HepG2 (cell line): ENCODE measurements around the gene CSNK2A1. TPM values are rescaled to one million over a fixed set of nuclear protein-coding genes. Genes with fewer than 3 reads are reported as not detected.

Experiments used
- ATAC-seq: fragments of 200-7000 bp; cut with Tn5 transposase; 3 replicates; pipeline ENCODE4 v1.9.1; 2020; ENCODE audit warnings: mild to moderate bottlenecking, moderate library complexity
- BruUV-seq: library from RNA; stranded (reverse); fragments of 400-500 nt; replicated peaks from 2 replicates; lab custom pipeline; 2021; lab: Mats Ljungman, UMichigan
- CTCF ChIA-PET: fragments of 300-600 bp; formaldehyde crosslinking; extraction: SDS; loops from one replicate; lab custom pipeline; 2021; ENCODE audit warnings: low total read pairs, inconsistent platforms, low intra/inter-chr PET ratio; lab: Yijun Ruan, JAX
- POLR2A ChIA-PET: fragments of 350-600 bp; sonication (Branson Sonifier 250); formaldehyde crosslinking; loops from one replicate; lab custom pipeline; 2020; ENCODE audit warnings: antibody characterized with exemption, inconsistent platforms; lab: Yijun Ruan, JAX
- DNase-seq: peaks from one replicate; pipeline ENCODE4 v3.0.0-alpha.2; 2015; ENCODE audit warnings: low spot score
- FAIRE-seq: peaks from 3 replicates; lab custom pipeline; 2011; peaks lifted over from hg19 to GRCh38; lab: Jason Lieb, UNC
- H2AFZ ChIP-seq: one replicate; pipeline ENCODE4 v1.6.1; 2011; ENCODE audit warnings: low read length, inconsistent platforms
- H3K27ac ChIP-seq: fragments of 300-600 bp; 3 replicates; pipeline ENCODE4 v1.8.0; 2011; ENCODE audit warnings: mixed run types, mild to moderate bottlenecking, mixed read lengths, low read length, inconsistent platforms; ENCODE audit not compliant: insufficient read depth; ENCODE audit errors: extremely low read length
- H3K27me3 ChIP-seq, 2 experiments: fragments of 200-600 bp in 1 of 2; 2 replicates in 1 of 2; 3 replicates in 1 of 2; pipeline versions ENCODE4 v1.6.0 to v1.8.0; 2011; ENCODE audit warnings: low read length in 2 of 2, mild to moderate bottlenecking in 2 of 2, moderate library complexity in 2 of 2, inconsistent platforms in 1 of 2; ENCODE audit not compliant: insufficient read depth in 2 of 2, control insufficient read depth in 1 of 2
- H3K36me3 ChIP-seq, 2 experiments: fragments of 200-600 bp in 1 of 2; replicated peaks in 1 of 2; 2 replicates in 1 of 2; 3 replicates in 1 of 2; pipeline versions ENCODE4 v1.5.1 to v1.8.0; 2011; ENCODE audit warnings: low read length in 2 of 2, inconsistent platforms in 1 of 2; ENCODE audit not compliant: insufficient read depth in 2 of 2, control insufficient read depth in 1 of 2
- H3K4me1 ChIP-seq: 2 replicates; pipeline ENCODE4 v1.5.1; 2012; ENCODE audit warnings: low read length, inconsistent platforms; ENCODE audit not compliant: insufficient read depth
- H3K4me2 ChIP-seq: 2 replicates; pipeline ENCODE4 v1.6.0; 2011; ENCODE audit warnings: low read depth, low read length, inconsistent platforms
- H3K4me3 ChIP-seq, 3 experiments: fragments of 200-600 bp in 1 of 3; sonication (generic), shearing (Covaris generic) in 1 of 3; replicated peaks in 1 of 3; 2 replicates each; pipeline ENCODE4 v1.5.1; 2011 to 2016; ENCODE audit warnings: low read length in 3 of 3, inconsistent platforms in 2 of 3, low read depth in 2 of 3, mild to moderate bottlenecking in 2 of 3, control low read depth in 1 of 3, mixed read lengths in 1 of 3; ENCODE audit not compliant: insufficient read depth in 1 of 3
- H3K79me2 ChIP-seq: one replicate; pipeline ENCODE4 v1.6.1; 2011; ENCODE audit warnings: low read length, inconsistent platforms; ENCODE audit not compliant: insufficient read depth
- H3K9ac ChIP-seq: 2 replicates; pipeline ENCODE4 v1.6.0; 2011; ENCODE audit warnings: mild to moderate bottlenecking, low read depth, low read length, inconsistent platforms; ENCODE audit not compliant: insufficient read depth
- H3K9me3 ChIP-seq: 2 replicates; pipeline ENCODE4 v1.5.1; 2012; ENCODE audit warnings: mild to moderate bottlenecking, low read length
- H4K20me1 ChIP-seq: 2 replicates; pipeline ENCODE4 v1.6.0; 2011; ENCODE audit warnings: inconsistent platforms, mild to moderate bottlenecking, low read length, moderate library complexity; ENCODE audit not compliant: insufficient read depth
- BRCA1 ChIP-seq: sonication (generic); formaldehyde crosslinking; IDR thresholded peaks from 2 replicates; pipeline ENCODE4 v1.4.0; 2020; ENCODE audit warnings: missing genetic modification reagents
- GATAD1 ChIP-seq: IDR thresholded peaks from 2 replicates; pipeline ENCODE4 v1.6.1; 2016; ENCODE audit warnings: missing genetic modification reagents, missing compliant biosample characterization
- HNRNPUL1 ChIP-seq: fragments of 200-400 bp; formaldehyde crosslinking; IDR thresholded peaks from 2 replicates; pipeline ENCODE4 v1.6.1; 2017; ENCODE audit warnings: low read depth, mild to moderate bottlenecking, low read length, moderate library complexity
- ZBTB3 ChIP-seq: sonication (generic); formaldehyde crosslinking; IDR thresholded peaks from 2 replicates; pipeline ENCODE4 v1.4.0; 2020; ENCODE audit warnings: low read depth, mild to moderate bottlenecking, moderate library complexity, missing genetic modification reagents, borderline replicate concordance
- ZNF234 ChIP-seq: sonication (generic); formaldehyde crosslinking; conservative IDR thresholded peaks from 2 replicates; pipeline ENCODE4 v1.5.1; 2020; ENCODE audit warnings: mild to moderate bottlenecking, missing genetic modification reagents
- ZNF879 ChIP-seq: sonication (generic); formaldehyde crosslinking; IDR thresholded peaks from 2 replicates; pipeline ENCODE4 v1.8.1; 2023; ENCODE audit warnings: missing genetic modification reagents
- WGBS: methylation state at CpG from one replicate; pipeline ENCODE4 v1.1.6; 2017; ENCODE audit warnings: low lambda C conversion rate; 5-methylcytosine and 5-hydroxymethylcytosine counted together
- in situ Hi-C: cut with HindIII; loops from 2 replicates; pipeline ENCODE4 v1.10.0; 2017; ENCODE audit warnings: low pct_unique_long_range_greater_than_20kb; ENCODE audit not compliant: extremely low pct_ligation_motif_present
- intact Hi-C: fragments of 100-400 bp; cut with micrococcal nuclease; formaldehyde crosslinking; loops from one replicate; pipeline ENCODE4 v1.10.0; 2022; ENCODE audit not compliant: unreplicated experiment
- polyA plus RNA-seq, 8 experiments: library from polyadenylated mRNA; depleted of rRNA in 3 of 8; stranded (reverse) in 7 of 8; unstranded in 1 of 8; fragments of >200 nt; fragmentation: Illumina TruSeq in 4 of 8; extraction: Trizol in 4 of 8; gene quantifications; 2 replicates each; pipeline versions ENCODE4 v1.2.1 to v1.2.3, GENCODE V29; 2011 to 2016; ENCODE audit warnings: low read depth in 4 of 8, missing spikeins in 1 of 8, mixed read lengths in 1 of 8; ENCODE audit not compliant: insufficient read depth in 1 of 8
- total RNA-seq, 5 experiments: library from RNA; depleted of rRNA; stranded (reverse); fragments of >200 nt; fragmentation: Illumina TruSeq; extraction: Trizol; gene quantifications; 2 replicates each; pipeline ENCODE4 v1.2.3, GENCODE V29; 2016; ENCODE audit warnings: low read depth in 1 of 5
- TF ChIP-seq, protein P1 (sequence below): sonication (generic); formaldehyde crosslinking; IDR thresholded peaks from 2 replicates; pipeline ENCODE4 v1.5.1; 2020; ENCODE audit warnings: mild to moderate bottlenecking, missing genetic modification reagents, moderate library complexity
- TF ChIP-seq, protein P2 (sequence below): sonication (generic); formaldehyde crosslinking; IDR thresholded peaks from 2 replicates; pipeline ENCODE4 v1.9.0; 2021; ENCODE audit warnings: mild to moderate bottlenecking, missing genetic modification reagents
- TF ChIP-seq, protein P3 (sequence below): sonication (generic); formaldehyde crosslinking; IDR thresholded peaks from 2 replicates; pipeline ENCODE4 v1.5.0; 2020; ENCODE audit warnings: missing genetic modification reagents, mild to moderate bottlenecking, borderline replicate concordance

The CSNK2A1 gene
- total and polyA plus RNA-seq, 2 of the 13 experiments (the other 11 are each of a cell fraction or from before 2014, with no cell fraction given): 153 to 231 TPM

DNA sequence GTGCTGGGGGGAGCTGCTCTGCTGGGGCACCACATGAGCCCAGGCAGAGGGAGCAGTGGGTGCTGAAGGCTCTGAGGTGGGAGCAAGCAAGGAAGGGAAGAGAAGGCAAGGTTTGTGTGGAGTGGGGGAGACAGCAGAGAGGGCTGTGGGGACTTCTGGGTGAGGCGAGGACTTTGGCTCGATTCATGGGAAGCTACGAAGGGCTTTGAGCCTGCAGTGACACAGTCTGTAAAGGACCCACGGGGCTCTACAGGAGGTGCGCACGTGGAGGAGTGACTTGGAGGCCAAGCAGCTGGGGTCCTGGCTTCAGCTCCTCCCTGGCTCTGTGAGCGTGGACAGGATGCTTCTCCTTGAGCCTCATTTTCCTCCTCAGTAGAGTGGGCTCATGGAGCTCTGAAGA lies 29.1 kb upstream of the CSNK2A1 start (continued):
- TF ChIP-seq, protein P1, sequence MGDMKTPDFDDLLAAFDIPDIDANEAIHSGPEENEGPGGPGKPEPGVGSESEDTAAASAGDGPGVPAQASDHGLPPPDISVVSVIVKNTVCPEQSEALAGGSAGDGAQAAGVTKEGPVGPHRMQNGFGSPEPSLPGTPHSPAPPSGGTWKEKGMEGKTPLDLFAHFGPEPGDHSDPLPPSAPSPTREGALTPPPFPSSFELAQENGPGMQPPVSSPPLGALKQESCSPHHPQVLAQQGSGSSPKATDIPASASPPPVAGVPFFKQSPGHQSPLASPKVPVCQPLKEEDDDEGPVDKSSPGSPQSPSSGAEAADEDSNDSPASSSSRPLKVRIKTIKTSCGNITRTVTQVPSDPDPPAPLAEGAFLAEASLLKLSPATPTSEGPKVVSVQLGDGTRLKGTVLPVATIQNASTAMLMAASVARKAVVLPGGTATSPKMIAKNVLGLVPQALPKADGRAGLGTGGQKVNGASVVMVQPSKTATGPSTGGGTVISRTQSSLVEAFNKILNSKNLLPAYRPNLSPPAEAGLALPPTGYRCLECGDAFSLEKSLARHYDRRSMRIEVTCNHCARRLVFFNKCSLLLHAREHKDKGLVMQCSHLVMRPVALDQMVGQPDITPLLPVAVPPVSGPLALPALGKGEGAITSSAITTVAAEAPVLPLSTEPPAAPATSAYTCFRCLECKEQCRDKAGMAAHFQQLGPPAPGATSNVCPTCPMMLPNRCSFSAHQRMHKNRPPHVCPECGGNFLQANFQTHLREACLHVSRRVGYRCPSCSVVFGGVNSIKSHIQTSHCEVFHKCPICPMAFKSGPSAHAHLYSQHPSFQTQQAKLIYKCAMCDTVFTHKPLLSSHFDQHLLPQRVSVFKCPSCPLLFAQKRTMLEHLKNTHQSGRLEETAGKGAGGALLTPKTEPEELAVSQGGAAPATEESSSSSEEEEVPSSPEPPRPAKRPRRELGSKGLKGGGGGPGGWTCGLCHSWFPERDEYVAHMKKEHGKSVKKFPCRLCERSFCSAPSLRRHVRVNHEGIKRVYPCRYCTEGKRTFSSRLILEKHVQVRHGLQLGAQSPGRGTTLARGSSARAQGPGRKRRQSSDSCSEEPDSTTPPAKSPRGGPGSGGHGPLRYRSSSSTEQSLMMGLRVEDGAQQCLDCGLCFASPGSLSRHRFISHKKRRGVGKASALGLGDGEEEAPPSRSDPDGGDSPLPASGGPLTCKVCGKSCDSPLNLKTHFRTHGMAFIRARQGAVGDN (CRISPR knock-in tag): no peak
- TF ChIP-seq ZBTB3 (no peak), HNRNPUL1 (no peak), ZNF234 (no peak), BRCA1 (CRISPR knock-in tag) (no peak), ZNF879 (no peak)
- TF ChIP-seq, all 625 proteins: peak for 0

DNA sequence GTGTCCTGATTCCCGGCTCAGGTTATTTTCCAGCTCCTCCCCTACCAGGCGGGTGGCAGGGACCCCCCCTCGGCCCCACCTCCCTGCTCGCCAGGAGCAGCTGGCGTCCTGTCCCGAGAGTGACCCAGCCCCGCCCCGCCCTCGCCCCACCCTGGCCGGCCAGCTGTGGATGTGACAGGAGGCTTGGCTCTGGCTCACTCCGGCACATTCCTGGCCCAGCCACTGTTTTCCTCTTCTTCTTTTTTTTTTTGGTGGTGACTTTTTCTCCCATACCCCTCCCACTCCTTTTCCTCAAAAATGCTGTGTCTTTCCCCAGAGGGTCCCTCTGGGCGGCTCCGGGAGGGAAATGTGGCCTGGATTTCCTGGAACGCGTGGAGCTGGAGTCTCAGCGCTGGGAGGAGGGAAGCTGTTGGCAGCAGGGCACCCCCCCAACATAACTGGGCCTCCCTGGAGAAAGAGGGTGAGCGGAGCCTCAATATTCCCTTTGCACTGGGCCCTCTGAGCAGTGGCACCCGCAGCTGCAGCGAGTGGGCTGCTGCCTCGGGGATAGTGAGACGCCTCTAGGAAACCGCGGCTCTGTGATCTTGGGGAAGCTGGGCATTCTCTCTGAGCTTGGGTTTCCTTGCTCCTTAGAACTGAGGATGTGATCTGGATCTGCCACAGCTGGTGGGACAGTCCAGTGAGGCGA lies 28.3 kb upstream of the CSNK2A1 start:
- peaks cover 19 to 71% of the 10 kb centered on the region in 2 experiments for H3K27me3 ChIP-seq
- H3K27ac ChIP-seq: no peak overlapping the region
- CTCF ChIA-PET: no interaction called here
- in situ Hi-C loops (no loop called here), intact Hi-C loops (no loop called here)
- no peak overlapping the region for H3K4me2 ChIP-seq
- ATAC-seq (peak; percentile 10; the same call in 2 of the 3 replicates), DNase-seq (no peak), FAIRE-seq (no peak)
- no peaks in the 10 kb centered on the region for H3K9me3 ChIP-seq
- 16% methylated on average over 24 of the region's 24 CpGs for WGBS
- H3K79me2 ChIP-seq: no peaks in the 10 kb centered on the region
- POLR2A ChIA-PET: no interaction called here
- H3K36me3 ChIP-seq: no peaks in the 10 kb centered on the region
- H2AFZ ChIP-seq: no peak overlapping the region
- no peak overlapping the region for H3K9ac ChIP-seq
- no TSS peak for BruUV-seq
- no peaks in the 10 kb centered on the region for H4K20me1 ChIP-seq
- H3K4me3 ChIP-seq: no peak overlapping the region
- H3K4me1 ChIP-seq: no peaks in the 10 kb centered on the region
- TF ChIP-seq, protein P2, sequence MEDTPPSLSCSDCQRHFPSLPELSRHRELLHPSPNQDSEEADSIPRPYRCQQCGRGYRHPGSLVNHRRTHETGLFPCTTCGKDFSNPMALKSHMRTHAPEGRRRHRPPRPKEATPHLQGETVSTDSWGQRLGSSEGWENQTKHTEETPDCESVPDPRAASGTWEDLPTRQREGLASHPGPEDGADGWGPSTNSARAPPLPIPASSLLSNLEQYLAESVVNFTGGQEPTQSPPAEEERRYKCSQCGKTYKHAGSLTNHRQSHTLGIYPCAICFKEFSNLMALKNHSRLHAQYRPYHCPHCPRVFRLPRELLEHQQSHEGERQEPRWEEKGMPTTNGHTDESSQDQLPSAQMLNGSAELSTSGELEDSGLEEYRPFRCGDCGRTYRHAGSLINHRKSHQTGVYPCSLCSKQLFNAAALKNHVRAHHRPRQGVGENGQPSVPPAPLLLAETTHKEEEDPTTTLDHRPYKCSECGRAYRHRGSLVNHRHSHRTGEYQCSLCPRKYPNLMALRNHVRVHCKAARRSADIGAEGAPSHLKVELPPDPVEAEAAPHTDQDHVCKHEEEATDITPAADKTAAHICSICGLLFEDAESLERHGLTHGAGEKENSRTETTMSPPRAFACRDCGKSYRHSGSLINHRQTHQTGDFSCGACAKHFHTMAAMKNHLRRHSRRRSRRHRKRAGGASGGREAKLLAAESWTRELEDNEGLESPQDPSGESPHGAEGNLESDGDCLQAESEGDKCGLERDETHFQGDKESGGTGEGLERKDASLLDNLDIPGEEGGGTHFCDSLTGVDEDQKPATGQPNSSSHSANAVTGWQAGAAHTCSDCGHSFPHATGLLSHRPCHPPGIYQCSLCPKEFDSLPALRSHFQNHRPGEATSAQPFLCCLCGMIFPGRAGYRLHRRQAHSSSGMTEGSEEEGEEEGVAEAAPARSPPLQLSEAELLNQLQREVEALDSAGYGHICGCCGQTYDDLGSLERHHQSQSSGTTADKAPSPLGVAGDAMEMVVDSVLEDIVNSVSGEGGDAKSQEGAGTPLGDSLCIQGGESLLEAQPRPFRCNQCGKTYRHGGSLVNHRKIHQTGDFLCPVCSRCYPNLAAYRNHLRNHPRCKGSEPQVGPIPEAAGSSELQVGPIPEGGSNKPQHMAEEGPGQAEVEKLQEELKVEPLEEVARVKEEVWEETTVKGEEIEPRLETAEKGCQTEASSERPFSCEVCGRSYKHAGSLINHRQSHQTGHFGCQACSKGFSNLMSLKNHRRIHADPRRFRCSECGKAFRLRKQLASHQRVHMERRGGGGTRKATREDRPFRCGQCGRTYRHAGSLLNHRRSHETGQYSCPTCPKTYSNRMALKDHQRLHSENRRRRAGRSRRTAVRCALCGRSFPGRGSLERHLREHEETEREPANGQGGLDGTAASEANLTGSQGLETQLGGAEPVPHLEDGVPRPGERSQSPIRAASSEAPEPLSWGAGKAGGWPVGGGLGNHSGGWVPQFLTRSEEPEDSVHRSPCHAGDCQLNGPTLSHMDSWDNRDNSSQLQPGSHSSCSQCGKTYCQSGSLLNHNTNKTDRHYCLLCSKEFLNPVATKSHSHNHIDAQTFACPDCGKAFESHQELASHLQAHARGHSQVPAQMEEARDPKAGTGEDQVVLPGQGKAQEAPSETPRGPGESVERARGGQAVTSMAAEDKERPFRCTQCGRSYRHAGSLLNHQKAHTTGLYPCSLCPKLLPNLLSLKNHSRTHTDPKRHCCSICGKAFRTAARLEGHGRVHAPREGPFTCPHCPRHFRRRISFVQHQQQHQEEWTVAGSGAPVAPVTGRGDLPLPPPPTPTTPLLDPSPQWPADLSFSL (CRISPR knock-in tag): no peak
- TF ChIP-seq, protein P3, sequence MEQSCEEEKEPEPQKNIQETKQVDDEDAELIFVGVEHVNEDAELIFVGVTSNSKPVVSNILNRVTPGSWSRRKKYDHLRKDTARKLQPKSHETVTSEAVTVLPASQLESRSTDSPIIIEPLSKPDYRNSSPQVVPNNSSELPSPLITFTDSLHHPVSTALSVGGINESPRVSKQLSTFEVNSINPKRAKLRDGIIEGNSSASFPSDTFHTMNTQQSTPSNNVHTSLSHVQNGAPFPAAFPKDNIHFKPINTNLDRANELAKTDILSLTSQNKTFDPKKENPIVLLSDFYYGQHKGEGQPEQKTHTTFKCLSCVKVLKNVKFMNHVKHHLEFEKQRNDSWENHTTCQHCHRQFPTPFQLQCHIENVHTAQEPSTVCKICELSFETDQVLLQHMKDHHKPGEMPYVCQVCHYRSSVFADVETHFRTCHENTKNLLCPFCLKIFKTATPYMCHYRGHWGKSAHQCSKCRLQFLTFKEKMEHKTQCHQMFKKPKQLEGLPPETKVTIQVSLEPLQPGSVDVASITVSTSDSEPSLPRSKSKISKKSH (CRISPR knock-in tag): no peak
- no peak for TF ChIP-seq GATAD1 (CRISPR knock-in tag)
